IMR-90 (cell line): ENCODE results near the gene COX7A1. TPM values are rescaled to one million over a fixed set of nuclear protein-coding genes. Genes with fewer than 3 reads are reported as not detected.

Source experiments
- ATAC-seq: fragments of 200-7000 bp; cut with Tn5 transposase; 2 replicates; pipeline ENCODE4 v1.9.1; 2020; ENCODE audit warnings: low read depth, mild to moderate bottlenecking, moderate library complexity
- BruUV-seq: library from RNA; stranded (reverse); fragments of 400-500 nt; replicated peaks from 2 replicates; lab custom pipeline; 2021; lab: Mats Ljungman, UMichigan
- CTCF ChIA-PET: fragments of 300-600 bp; formaldehyde crosslinking; extraction: SDS; loops from one replicate; lab custom pipeline; 2021; ENCODE audit warnings: antibody characterized with exemption; lab: Yijun Ruan, JAX
- POLR2A ChIA-PET: fragments of 300-600 bp; sonication (Branson Sonifier 250); formaldehyde crosslinking; loops from one replicate; lab custom pipeline; 2022; ENCODE audit warnings: antibody characterized with exemption; ENCODE audit not compliant: unreplicated experiment; lab: Charles Lee
- DNase-seq: peaks from one replicate; pipeline ENCODE4 v3.0.0; 2013
- H2AFZ ChIP-seq: replicated peaks from 2 replicates; pipeline ENCODE3; 2013; ENCODE audit warnings: low read length, mild to moderate bottlenecking; ENCODE audit not compliant: poor library complexity
- H2AK5ac ChIP-seq: 2 replicates; pipeline ENCODE4 v1.6.1; 2013; ENCODE audit warnings: low read depth, low read length, inconsistent platforms
- H2AK9ac ChIP-seq: replicated peaks from 2 replicates; pipeline ENCODE3; 2013; ENCODE audit warnings: mild to moderate bottlenecking, low read depth, low read length, moderate library complexity; ENCODE audit not compliant: poor library complexity
- H2BK120ac ChIP-seq: 2 replicates; pipeline ENCODE4 v1.6.1; 2013; ENCODE audit warnings: low read depth, low read length, inconsistent platforms
- H2BK15ac ChIP-seq: 3 replicates; pipeline ENCODE4 v1.6.1; 2013; ENCODE audit warnings: low read depth, low read length, inconsistent platforms
- H2BK20ac ChIP-seq: 2 replicates; pipeline ENCODE4 v1.6.1; 2013; ENCODE audit warnings: low read depth, mild to moderate bottlenecking, inconsistent platforms, low read length, moderate library complexity
- H2BK5ac ChIP-seq: 2 replicates; pipeline ENCODE4 v1.6.1; 2013; ENCODE audit warnings: mild to moderate bottlenecking, low read depth, low read length, inconsistent platforms; ENCODE audit not compliant: poor library complexity, severe bottlenecking
- H3K14ac ChIP-seq: replicated peaks from 2 replicates; pipeline ENCODE4 v1.6.1; 2013; ENCODE audit warnings: low read depth, low read length, inconsistent platforms
- H3K18ac ChIP-seq: 2 replicates; pipeline ENCODE4 v1.6.1; 2013; ENCODE audit warnings: low read depth, low read length, control low read depth
- H3K23ac ChIP-seq: 2 replicates; pipeline ENCODE4 v1.6.1; 2013; ENCODE audit warnings: low read depth, low read length, inconsistent platforms
- H3K27ac ChIP-seq: 2 replicates; pipeline ENCODE4 v1.5.1; 2013; ENCODE audit warnings: mild to moderate bottlenecking, control low read depth, low read length; ENCODE audit not compliant: insufficient read depth
- H3K27me3 ChIP-seq: 2 replicates; pipeline ENCODE4 v1.6.1; 2013; ENCODE audit warnings: low read length; ENCODE audit not compliant: control insufficient read depth, insufficient read depth
- H3K36me3 ChIP-seq: 2 replicates; pipeline ENCODE4 v1.6.1; 2013; ENCODE audit warnings: low read length, mixed read lengths; ENCODE audit not compliant: control insufficient read depth, insufficient read depth
- H3K4ac ChIP-seq: 2 replicates; pipeline ENCODE4 v1.6.1; 2013; ENCODE audit warnings: low read depth, low read length, inconsistent platforms
- H3K4me1 ChIP-seq: 2 replicates; pipeline ENCODE4 v1.6.1; 2013; ENCODE audit warnings: low read length, mixed read lengths; ENCODE audit not compliant: control insufficient read depth, insufficient read depth
- H3K4me2 ChIP-seq: 2 replicates; pipeline ENCODE4 v1.6.1; 2013; ENCODE audit warnings: low read depth, mild to moderate bottlenecking, control low read depth, low read length, moderate library complexity
- H3K4me3 ChIP-seq: 2 replicates; pipeline ENCODE4 v1.5.1; 2013; ENCODE audit warnings: low read depth, mild to moderate bottlenecking, control low read depth, low read length, moderate library complexity; ENCODE audit not compliant: insufficient read depth
- H3K56ac ChIP-seq: 2 replicates; pipeline ENCODE4 v1.6.1; 2013; ENCODE audit warnings: low read length, inconsistent platforms; ENCODE audit not compliant: insufficient read depth; ENCODE audit errors: extremely low read depth
- H3K79me1 ChIP-seq, 2 experiments: 2 replicates each; pipeline ENCODE4 v1.6.1; 2013; ENCODE audit warnings: low read length in 2 of 2, inconsistent platforms in 1 of 2, low read depth in 1 of 2
- H3K9ac ChIP-seq: 2 replicates; pipeline ENCODE4 v1.6.1; 2013; ENCODE audit warnings: low read depth, low read length, control low read depth
- H3K9me1 ChIP-seq: 2 replicates; pipeline ENCODE4 v1.6.1; 2013; ENCODE audit warnings: low read length, inconsistent platforms; ENCODE audit not compliant: insufficient read depth
- H3K9me3 ChIP-seq: 2 replicates; pipeline ENCODE4 v1.6.1; 2013; ENCODE audit warnings: low read length; ENCODE audit not compliant: control insufficient read depth, insufficient read depth
- H4K20me1 ChIP-seq: 2 replicates; pipeline ENCODE4 v1.6.1; 2013; ENCODE audit warnings: low read length, inconsistent platforms; ENCODE audit not compliant: insufficient read depth
- H4K5ac ChIP-seq: 2 replicates; pipeline ENCODE4 v1.6.1; 2013; ENCODE audit warnings: mild to moderate bottlenecking, low read depth, low read length, control low read depth
- H4K8ac ChIP-seq, 2 experiments: 2 replicates each; pipeline ENCODE4 v1.6.1; 2013; ENCODE audit warnings: low read depth in 2 of 2, low read length in 2 of 2, control low read depth in 1 of 2, inconsistent platforms in 1 of 2
- H4K91ac ChIP-seq: 2 replicates; pipeline ENCODE4 v1.6.1; 2013; ENCODE audit warnings: low read depth, low read length, inconsistent platforms; ENCODE audit not compliant: insufficient read depth
- BHLHE40 ChIP-seq: fragments of 150-350 bp; IDR thresholded peaks from 2 replicates; pipeline ENCODE4 v1.6.1; 2016; ENCODE audit warnings: mild to moderate bottlenecking, low read depth, low read length
- CEBPB ChIP-seq: IDR thresholded peaks from 2 replicates; pipeline ENCODE4 v1.6.1; 2012; ENCODE audit warnings: low read depth, low read length, improper control_type of control experiment
- CHD1 ChIP-seq: IDR thresholded peaks from 2 replicates; pipeline ENCODE4 v1.6.1; 2012; ENCODE audit warnings: low read depth, low read length, improper control_type of control experiment
- CTCF ChIP-seq: conservative IDR thresholded peaks from 2 replicates; pipeline ENCODE4 v1.5.1; 2012; ENCODE audit warnings: mild to moderate bottlenecking, low read depth, low read length, improper control_type of control experiment
- FOS ChIP-seq: fragments of 150-350 bp; IDR thresholded peaks from 2 replicates; pipeline ENCODE4 v1.6.1; 2016; ENCODE audit warnings: low read depth, low read length
- MAFK ChIP-seq: IDR thresholded peaks from 2 replicates; pipeline ENCODE4 v1.6.1; 2012; ENCODE audit warnings: low read depth, low read length, improper control_type of control experiment
- MAZ ChIP-seq: IDR thresholded peaks from 2 replicates; pipeline ENCODE4 v1.6.1; 2012; ENCODE audit warnings: low read depth, mild to moderate bottlenecking, low read length, improper control_type of control experiment, moderate library complexity, borderline replicate concordance
- MXI1 ChIP-seq: IDR thresholded peaks from 2 replicates; pipeline ENCODE4 v1.6.1; 2012; ENCODE audit warnings: low read depth, mild to moderate bottlenecking, low read length, moderate library complexity, borderline replicate concordance
- NFE2L2 ChIP-seq: fragments of 150-350 bp; IDR thresholded peaks from 2 replicates; pipeline ENCODE4 v1.6.1; 2016; ENCODE audit warnings: low read depth, mild to moderate bottlenecking, low read length
- POLR2A ChIP-seq: IDR thresholded peaks from 2 replicates; pipeline ENCODE4 v1.6.1; 2012; ENCODE audit warnings: mild to moderate bottlenecking, low read depth, low read length
- RAD21 ChIP-seq: IDR thresholded peaks from 2 replicates; pipeline ENCODE4 v1.6.1; 2012; ENCODE audit warnings: low read length, improper control_type of control experiment
- RCOR1 ChIP-seq: IDR thresholded peaks from 2 replicates; pipeline ENCODE4 v1.6.1; 2012; ENCODE audit warnings: mild to moderate bottlenecking, low read length, improper control_type of control experiment; ENCODE audit not compliant: insufficient replicate concordance
- RFX5 ChIP-seq: IDR thresholded peaks from 2 replicates; pipeline ENCODE4 v1.8.0; 2012; ENCODE audit warnings: low read depth, mild to moderate bottlenecking, low read length, moderate library complexity
- SMC3 ChIP-seq: fragments of 150-350 bp; IDR thresholded peaks from 2 replicates; pipeline ENCODE4 v1.6.1; 2016; ENCODE audit warnings: low read depth, mild to moderate bottlenecking, antibody characterized with exemption, low read length, moderate library complexity
- USF2 ChIP-seq: fragments of 150-350 bp; IDR thresholded peaks from 2 replicates; pipeline ENCODE4 v1.6.1; 2017; ENCODE audit warnings: mild to moderate bottlenecking, antibody characterized with exemption, low read length, low read depth
- WGBS, 2 experiments: methylation state at CpG; one replicate each; pipeline versions ENCODE4 v1.1.5 to v1.1.7; 2013; ENCODE audit warnings: missing lambda C conversion rate in 2 of 2; ENCODE audit not compliant: insufficient read length in 1 of 2; ENCODE audit errors: extremely low coverage in 2 of 2; 5-methylcytosine and 5-hydroxymethylcytosine counted together
- dilution Hi-C: fragments of 300-500 bp; cut with HindIII; formaldehyde crosslinking; loops from one replicate; pipeline ENCODE4 v1.14.3; 2018; ENCODE audit warnings: low sequenced_read_pairs; ENCODE audit not compliant: unreplicated experiment
- in situ Hi-C: fragments of 300-500 bp; cut with MboI; formaldehyde crosslinking; loops from 3 replicates; pipeline ENCODE4 v1.14.3; 2019; ENCODE audit warnings: low sequenced_read_pairs, inconsistent platforms, mixed read lengths
- intact Hi-C: fragments of 100-400 bp; cut with micrococcal nuclease; formaldehyde crosslinking; loops from 2 replicates; pipeline ENCODE4 v1.10.0; 2022
- polyA plus RNA-seq, 3 experiments: library from polyadenylated mRNA; depleted of rRNA; stranded (reverse); fragments of >200 nt; gene quantifications; 2 replicates each; pipeline ENCODE4 v1.2.3, GENCODE V29; 2012; ENCODE audit warnings: low replicate concordance in 1 of 3
- total RNA-seq: library from RNA; depleted of rRNA; stranded (reverse); fragments of >200 nt; gene quantifications from 2 replicates; pipeline ENCODE4 v1.2.3, GENCODE V29; 2012
- TF ChIP-seq, protein P1 (sequence below): fragments of 150-350 bp; IDR thresholded peaks from 2 replicates; pipeline ENCODE4 v1.6.1; 2016; ENCODE audit warnings: low read depth, mild to moderate bottlenecking, low read length, moderate library complexity, borderline replicate concordance

Gene COX7A1
- total and polyA plus RNA-seq, 2 of the 4 experiments (the other 2 are of a cell fraction): 0.54 to 6.9 TPM

DNA sequence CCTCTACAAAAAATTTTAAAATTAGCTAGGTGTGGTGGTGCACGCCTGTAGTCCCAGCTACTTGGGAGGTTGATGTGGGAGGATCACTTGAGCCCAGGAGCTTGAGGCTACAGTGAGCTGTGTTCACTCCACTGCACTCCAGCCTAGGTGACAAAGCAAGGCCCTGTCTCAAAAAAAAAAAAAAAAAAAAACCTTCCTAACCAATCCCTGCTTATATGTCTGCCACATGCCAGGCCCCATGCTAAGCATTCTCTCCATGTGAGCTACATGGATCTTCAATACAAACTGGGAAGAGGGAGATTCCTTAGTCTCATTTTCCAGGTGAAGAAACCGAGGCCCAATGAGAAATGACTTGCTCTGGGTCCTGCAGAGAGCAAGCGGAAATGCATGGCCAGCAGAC, 43.6 kb downstream of the COX7A1 start:
- Histone ChIP-seq H2BK5ac (no peak overlapping the region), H2BK15ac (no peak overlapping the region), H3K9me3 (no peaks in the 10 kb centered on the region), H3K9ac (no peak overlapping the region), H3K4ac (no peak overlapping the region), H4K8ac (no peak overlapping the region), H3K36me3 (peaks cover 12% of the 10 kb centered on the region), H3K4me2 (no peak overlapping the region), H2BK120ac (no peak overlapping the region), H4K20me1 (no peaks in the 10 kb centered on the region), H4K91ac (no peak overlapping the region), H3K4me1 (no peaks in the 10 kb centered on the region; the same call in 1 of the 2 replicates), H2AFZ (no peak overlapping the region), H4K5ac (no peak overlapping the region), H3K18ac (no peak overlapping the region), H2BK20ac (no peak overlapping the region), H3K79me1 (peaks cover 7 to 15% of the 10 kb centered on the region in 2 experiments; a peak in 3 of 4 replicates), H3K9me1 (no peaks in the 10 kb centered on the region), H3K4me3 (no peak overlapping the region), H3K23ac (no peak overlapping the region), H3K27me3 (no peaks in the 10 kb centered on the region), H3K14ac (no peak overlapping the region), H2AK5ac (no peak overlapping the region), H3K56ac (no peak overlapping the region), H3K27ac (no peak overlapping the region), H2AK9ac (no peak overlapping the region)
- ATAC-seq: no peak
- in situ Hi-C loops: no loop called here
- no CpG with 5 or more reads among the region's 3 CpGs for WGBS, 2 experiments
- dilution Hi-C loops: no loop called here
- DNase-seq: no peak
- ChIA-PET POLR2A (no interaction called here), CTCF (no interaction called here)
- TF ChIP-seq RAD21 (no peak), SMC3 (no peak), CHD1 (no peak), CTCF (no peak), MXI1 (no peak), RCOR1 (no peak), MAFK (no peak), RFX5 (no peak), BHLHE40 (no peak), FOS (no peak), USF2 (no peak), POLR2A (no peak), MAZ (no peak), NFE2L2 (no peak), CEBPB (no peak)
- TF ChIP-seq, protein P1, sequence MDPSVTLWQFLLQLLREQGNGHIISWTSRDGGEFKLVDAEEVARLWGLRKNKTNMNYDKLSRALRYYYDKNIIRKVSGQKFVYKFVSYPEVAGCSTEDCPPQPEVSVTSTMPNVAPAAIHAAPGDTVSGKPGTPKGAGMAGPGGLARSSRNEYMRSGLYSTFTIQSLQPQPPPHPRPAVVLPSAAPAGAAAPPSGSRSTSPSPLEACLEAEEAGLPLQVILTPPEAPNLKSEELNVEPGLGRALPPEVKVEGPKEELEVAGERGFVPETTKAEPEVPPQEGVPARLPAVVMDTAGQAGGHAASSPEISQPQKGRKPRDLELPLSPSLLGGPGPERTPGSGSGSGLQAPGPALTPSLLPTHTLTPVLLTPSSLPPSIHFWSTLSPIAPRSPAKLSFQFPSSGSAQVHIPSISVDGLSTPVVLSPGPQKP: no peak
- no TSS peak for BruUV-seq
- intact Hi-C loops: no loop called here
